AML-193 (cell line): ENCODE measurements around the gene ZNF500.
"Not testable (repeated sequence)": the region's sequence is repeated elsewhere in the genome, so short reads cannot be mapped to it uniquely, and the experiment has no call there.

Source experiments
- DNase-seq, 2 experiments: peaks; one replicate each; lab custom pipeline; 2025; lab: John Stamatoyannopoulos, UW

The ZNF500 gene

GRCh38 chr16:4796982-4797804 is 30.2 kb upstream of the ZNF500 start:
- DNase-seq: no peak

DNA sequence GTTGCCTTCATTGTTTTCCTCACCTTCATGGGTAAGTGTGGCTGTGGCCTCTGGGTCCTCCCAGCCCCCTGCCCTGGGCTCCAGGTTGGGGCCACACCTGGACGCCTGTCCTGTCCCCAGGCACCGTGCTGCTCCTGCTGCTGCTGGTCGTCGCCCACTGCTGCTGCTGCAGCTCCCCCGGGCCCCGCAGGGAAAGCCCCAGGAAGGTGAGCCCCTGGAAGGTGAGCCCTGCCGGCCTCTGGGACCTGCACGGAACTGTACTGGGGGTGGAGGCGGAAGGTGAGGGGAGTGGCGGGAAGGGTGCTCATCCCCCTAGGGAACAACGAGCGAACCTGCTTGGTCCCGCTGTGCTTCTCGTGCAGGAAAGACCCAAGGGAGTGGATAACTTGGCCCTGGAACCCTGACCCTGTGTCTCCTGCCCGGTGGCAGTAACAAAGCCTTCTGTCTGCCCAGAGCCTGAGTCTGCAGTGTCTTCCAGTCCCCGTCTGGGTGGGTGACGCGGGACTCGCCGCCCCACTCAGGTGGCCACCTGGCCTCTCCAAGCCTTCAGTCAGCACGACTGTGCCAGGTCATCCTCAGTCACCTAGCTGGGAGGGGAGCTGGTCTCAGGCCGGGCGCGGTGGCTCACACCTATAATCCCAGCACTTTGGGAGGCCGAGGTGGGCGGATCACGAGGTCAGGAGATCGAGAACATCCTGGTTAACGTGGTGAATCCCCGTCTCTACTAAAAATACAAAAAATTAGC is 29.0 kb upstream of the ZNF500 start:
- DNase-seq: no peak

DNA sequence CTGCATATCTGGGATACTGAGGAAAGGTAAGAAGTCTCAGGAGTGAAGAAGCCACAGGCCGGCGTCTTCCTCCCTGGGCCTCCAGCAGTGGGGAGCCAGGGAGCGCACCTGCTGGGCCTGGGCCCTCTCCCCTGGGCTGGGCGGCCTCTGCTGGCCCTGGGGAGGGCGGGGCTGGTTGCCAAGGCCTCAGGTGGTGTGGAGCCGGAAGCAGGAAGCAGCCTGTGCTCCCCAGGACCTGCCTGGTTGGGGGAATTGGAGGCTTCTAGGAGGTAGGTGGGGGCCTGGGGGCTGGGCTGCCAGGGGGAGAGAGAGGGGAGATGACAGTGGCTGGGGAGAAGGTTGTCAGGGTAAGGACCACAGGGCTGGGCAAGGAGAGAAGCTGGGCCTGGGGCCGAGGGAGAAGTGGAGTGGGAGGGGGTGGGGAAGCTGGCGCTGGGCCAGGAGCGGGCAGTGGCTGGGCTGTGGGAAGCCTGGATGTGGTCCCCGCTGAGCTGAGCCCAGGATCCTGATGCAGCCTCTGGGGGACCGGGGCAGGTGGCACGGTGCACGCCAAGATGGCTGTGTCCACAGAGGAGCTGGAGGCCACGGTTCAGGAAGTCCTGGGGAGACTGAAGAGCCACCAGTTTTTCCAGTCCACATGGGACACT is 28.3 kb upstream of the ZNF500 start, which contains the start of gene SMIM22:
Gene SMIM22 (plus strand): TSS at position 189 of the 647 bp plus-strand sequence. CDS start 366 bp downstream, at position 555.
- no peak for DNase-seq

DNA sequence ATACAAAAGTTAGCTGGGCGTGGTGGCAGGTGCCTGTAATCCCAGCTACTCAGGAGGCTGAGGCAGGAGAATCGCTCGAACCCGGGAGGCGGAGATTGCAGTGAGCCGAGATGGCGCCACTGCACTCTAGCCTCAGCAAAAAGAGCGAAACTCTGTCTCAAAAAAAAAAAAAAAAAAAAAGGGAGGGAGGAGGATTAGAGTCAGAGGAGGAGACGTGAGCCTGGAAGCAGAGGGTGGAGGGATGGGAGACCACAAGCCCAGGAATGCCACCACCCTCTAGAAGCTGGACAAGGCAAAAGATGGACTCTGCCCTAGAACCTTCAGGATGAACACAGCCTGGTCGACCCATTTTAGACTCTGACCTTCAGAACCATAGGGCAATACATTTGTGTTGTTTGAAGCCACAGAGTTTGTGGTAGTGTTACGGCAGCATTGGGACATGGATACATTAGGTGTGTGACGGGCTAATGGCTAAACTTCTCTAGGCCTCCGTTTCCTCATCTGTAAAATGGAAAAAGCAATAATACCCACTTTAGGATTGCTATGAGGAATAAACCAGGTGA is 26.1 kb upstream of the ZNF500 start:
- no peak for DNase-seq

DNA sequence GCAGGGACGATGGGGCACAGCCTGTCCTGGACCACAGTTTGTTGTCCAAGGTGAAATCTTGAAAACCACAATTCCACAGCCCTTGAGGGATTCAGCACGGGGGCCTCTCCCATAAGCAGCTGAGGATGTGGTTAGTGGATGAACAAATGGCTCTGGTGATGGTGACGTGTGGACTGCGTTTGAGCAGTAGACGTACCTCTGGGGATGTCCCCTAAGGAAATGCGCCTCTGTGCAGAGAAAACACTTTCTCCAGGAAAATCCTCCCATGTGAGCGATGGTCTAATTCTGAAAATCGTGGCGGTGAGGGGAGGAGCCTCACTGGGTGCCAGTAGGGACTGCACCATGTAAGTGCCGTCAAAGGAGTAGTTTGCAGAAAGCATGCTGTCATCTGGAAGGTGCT is 23.9 kb upstream of the ZNF500 start:
- DNase-seq: no peak

DNA sequence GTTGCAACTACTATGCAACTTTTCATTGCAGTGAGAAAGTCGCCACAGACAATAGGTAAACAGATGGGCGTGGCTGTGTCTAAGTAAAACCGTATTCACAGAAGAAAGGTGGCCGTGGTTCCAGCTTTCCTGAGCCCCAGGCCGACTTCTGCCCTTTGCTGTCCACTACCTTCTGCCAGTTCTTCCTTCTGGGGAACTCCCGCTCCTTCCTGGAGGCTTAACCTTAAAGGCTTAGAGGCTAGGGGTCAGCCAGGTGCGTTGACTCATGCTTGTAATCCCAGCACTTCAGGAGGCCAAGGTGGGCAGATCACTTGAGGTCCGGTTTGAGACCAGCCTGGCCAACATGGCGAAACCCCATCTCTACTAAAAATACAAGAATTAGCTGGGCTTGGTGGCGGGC is 23.3 kb upstream of the ZNF500 start:
- no peak for DNase-seq

DNA sequence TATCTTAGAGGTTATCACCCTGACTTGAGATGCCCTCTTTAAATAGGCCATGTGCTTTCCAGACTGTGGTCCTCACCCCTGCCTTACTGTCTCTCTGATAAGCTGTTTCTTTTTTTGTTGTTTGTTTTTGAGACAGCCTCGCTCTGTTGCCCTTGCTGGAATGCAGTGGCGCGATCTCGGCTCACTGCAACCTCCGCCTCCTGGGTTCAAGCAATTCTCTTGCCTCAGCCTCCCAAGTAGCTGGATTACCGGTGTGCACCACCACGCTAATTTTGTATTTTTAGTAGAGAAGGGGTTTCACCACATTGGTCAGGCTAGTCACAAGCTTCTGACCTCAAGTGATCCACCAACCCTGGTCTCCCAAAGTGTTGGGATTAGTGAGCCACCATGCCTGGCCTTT is 21.9 kb upstream of the ZNF500 start:
- DNase-seq: no peak

GRCh38 chr16:4788489-4788889 is 21.5 kb upstream of the ZNF500 start:
- DNase-seq: no peak

- DNase-seq: no peak
Measured at GRCh38 chr16:4787627-4788482, 20.9 kb upstream of the ZNF500 start, which contains the start of gene SEPTIN12. TSS of gene SEPTIN12 (minus strand) at chr16:4788345. CDS start at chr16:4787645, 700 bp downstream.

GRCh38 chr16:4787068-4787467 is 20.1 kb upstream of the ZNF500 start:
- DNase-seq: no peak

DNA sequence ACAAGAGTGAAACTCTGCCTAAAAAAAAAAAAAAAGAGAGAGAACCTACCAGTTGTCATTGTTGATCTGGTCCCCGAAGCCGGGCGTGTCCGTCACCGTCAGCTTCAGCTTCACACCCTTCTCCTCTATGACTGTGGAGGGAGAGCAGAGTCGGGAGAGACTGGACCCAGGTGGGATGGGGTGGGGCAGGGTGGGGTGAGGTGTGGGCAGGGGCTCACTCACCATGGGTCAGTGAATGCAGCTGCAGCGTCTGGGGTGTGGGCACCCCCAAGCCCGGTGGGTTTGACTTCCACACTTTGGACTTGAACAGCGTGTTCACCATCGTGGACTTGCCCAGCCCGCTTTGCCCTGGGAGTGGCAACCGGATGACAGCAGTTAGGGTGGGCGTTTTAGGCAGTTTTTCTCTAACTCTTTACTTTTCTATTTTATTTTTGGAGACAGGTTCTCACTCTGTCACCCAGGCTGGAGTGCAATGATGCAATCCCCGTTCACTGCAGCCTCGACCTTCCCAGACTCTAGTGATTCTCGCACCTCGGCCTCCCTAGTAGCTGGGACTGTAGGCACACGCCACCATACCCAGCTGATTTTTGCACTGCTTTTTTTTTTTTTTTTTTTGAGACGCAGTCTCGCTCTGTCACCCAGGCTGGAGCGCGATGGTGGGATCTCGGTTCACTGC is 18.9 kb upstream of the ZNF500 start:
- DNase-seq: no peak

DNA sequence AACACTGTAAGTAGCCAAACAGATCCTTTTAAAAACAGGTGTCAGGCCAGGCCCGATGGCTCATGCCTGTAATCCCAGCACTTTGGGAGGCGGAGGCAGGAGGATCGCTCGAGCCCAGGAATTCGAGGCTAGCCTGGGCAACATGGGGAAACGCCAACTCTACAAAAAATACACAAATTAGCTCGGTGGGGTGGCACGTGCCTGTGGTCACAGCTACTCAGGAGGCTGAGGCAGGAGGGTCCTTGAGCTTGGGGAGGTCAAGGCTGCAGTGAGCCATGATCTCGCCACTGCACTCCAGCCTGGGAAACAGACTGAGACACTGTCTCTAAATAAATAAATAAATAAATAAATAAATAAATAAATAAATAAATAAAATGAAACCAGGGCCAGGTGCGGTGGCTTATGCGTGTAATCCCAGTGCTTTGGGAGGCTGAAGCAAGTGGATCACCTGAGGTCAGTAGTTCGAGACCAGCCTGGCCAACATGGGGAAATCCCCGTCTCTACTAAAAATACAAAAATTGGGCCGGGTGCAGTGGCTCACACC is 17.6 kb upstream of the ZNF500 start:
- not testable (repeated sequence) for DNase-seq

- no peak for DNase-seq
Measured at GRCh38 chr16:4783951-4784336, 17.0 kb upstream of the ZNF500 start.

GRCh38 chr16:4783251-4783950 is 16.4 kb upstream of the ZNF500 start:
- DNase-seq: no peak

DNA sequence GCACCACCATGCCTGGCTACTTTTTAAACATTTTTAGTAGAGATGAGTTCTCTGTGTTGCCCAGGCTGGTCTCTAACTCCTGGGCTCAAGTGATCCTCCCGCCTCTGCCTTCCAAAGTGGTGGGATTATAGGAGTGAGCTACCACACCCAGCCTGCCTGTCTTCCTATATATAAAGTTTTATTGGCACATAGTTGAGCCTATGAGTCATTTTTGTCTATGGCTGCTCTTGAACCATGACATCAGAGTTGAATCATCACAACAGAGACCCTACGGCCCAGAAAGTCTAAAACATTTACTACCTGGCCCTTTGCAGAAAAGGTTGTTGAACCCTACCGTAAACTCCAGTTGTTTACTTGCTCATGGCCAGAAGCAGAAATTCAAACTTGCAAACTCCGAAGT is 13.3 kb upstream of the ZNF500 start:
- no peak for DNase-seq

GRCh38 chr16:4778050-4778392 is 11.1 kb upstream of the ZNF500 start:
- DNase-seq: no peak

GRCh38 chr16:4777339-4778049 is 10.5 kb upstream of the ZNF500 start:
- no peak for DNase-seq

- DNase-seq: no peak
Measured at GRCh38 chr16:4776141-4776705, 9.3 kb upstream of the ZNF500 start.

DNA sequence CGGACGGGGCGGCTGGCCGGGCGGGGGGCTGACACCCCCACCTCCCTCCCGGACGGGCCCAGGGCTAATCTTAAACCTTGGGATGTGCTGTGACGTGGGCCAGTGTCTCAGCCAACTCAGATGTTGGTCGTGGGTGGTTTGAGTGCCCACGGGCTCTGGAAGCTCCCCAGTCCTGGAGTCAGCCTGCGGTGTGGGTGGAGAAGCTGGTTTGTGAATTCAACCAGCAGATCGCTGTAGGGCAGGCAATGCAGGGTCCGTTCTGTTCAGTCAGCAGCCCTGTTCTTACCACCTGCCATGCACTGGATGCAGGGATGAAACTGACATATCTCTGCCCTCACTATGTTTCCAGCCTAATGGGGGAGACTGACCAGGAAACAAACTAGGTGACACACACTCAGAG is 8.0 kb upstream of the ZNF500 start:
- DNase-seq: no peak
